Fibroblast of lung (primary cell): ENCODE results near the gene SNRNP25.

ENCODE experiments used
- CTCF ChIP-seq, 2 donors: IDR thresholded peaks in 1 of 2; conservative IDR thresholded peaks in 1 of 2; 1 replicate in 1 of 2; 2 replicates in 1 of 2; pipeline ENCODE4 v1.5.1; 2011 to 2012; ENCODE audit warnings: low read length in 2 of 2, control low read depth in 1 of 2, inconsistent platforms in 1 of 2, low read depth in 1 of 2, mild to moderate bottlenecking in 1 of 2
- EZH2 ChIP-seq: IDR thresholded peaks from 2 replicates; pipeline ENCODE4 v1.5.1; 2012; ENCODE audit warnings: low read length, control low read depth, mild to moderate bottlenecking; ENCODE audit errors: missing control alignments

- no peak for TF ChIP-seq CTCF (conservative IDR thresholded peaks at IDR 0.05 in 1 of 2, IDR thresholded peaks at IDR 0.05 in 1 of 2; ENCODE audit: low read depth in 1 of 2, low read length in 2 of 2)
- TF ChIP-seq EZH2: no peak
These were observed 17.2 kb upstream of the SNRNP25 start for GRCh38 chr16:36336-36984.
